Mucosa of stomach (tissue), 1 donor: ENCODE data around the gene MEGF6.

ENCODE experiments used
- H3K27me3 ChIP-seq: one replicate; pipeline ENCODE4 v1.7.0; 2013; ENCODE audit warnings: mild to moderate bottlenecking, low read length; ENCODE audit not compliant: control insufficient read depth, insufficient read depth
- H3K36me3 ChIP-seq: one replicate; pipeline ENCODE4 v1.7.0; 2013; ENCODE audit warnings: low read length; ENCODE audit not compliant: control insufficient read depth, insufficient read depth
- H3K4me1 ChIP-seq: one replicate; pipeline ENCODE4 v1.7.0; 2013; ENCODE audit warnings: mild to moderate bottlenecking, low read length; ENCODE audit not compliant: control insufficient read depth, insufficient read depth
- H3K4me3 ChIP-seq: one replicate; pipeline ENCODE4 v1.7.0; 2013; ENCODE audit warnings: low read length
- H3K9ac ChIP-seq: one replicate; pipeline ENCODE4 v1.7.0; 2013; ENCODE audit warnings: mild to moderate bottlenecking, low read length, moderate library complexity
- H3K9me3 ChIP-seq: one replicate; pipeline ENCODE4 v1.7.0; 2013; ENCODE audit warnings: mild to moderate bottlenecking, low read length, moderate library complexity; ENCODE audit not compliant: control insufficient read depth
- donor health status: Pancreatic carcinoma.

Gene MEGF6

GRCh38 chr1:3459940-3460671 is 151.2 kb downstream of the MEGF6 start:
- Histone ChIP-seq H3K9ac (peak overlapping the region; percentile 68), H3K4me3 (no peak overlapping the region), H3K4me1 (peaks cover 80% of the 10 kb centered on the region)

GRCh38 chr1:3459051-3459908 is 152.0 kb downstream of the MEGF6 start:
- peaks cover 80% of the 10 kb centered on the region for H3K4me1 ChIP-seq
- no peak overlapping the region for H3K4me3 ChIP-seq
- H3K9me3 ChIP-seq, result no peaks in the 10 kb centered on the region
- peaks cover 3% of the 10 kb centered on the region for H3K36me3 ChIP-seq
- no peaks in the 10 kb centered on the region for H3K27me3 ChIP-seq
- peak overlapping the region; percentile 68 for H3K9ac ChIP-seq

More at GRCh38 chr1:3459940-3460671, 151.2 kb downstream of the MEGF6 start:
- H3K27me3 ChIP-seq, result no peaks in the 10 kb centered on the region
- H3K9me3 ChIP-seq, result no peaks in the 10 kb centered on the region
- H3K36me3 ChIP-seq, result peaks cover 3% of the 10 kb centered on the region

GRCh38 chr1:3457910-3458883 is 153.1 kb downstream of the MEGF6 start:
- Histone ChIP-seq H3K36me3 (peaks cover 3% of the 10 kb centered on the region), H3K9me3 (no peaks in the 10 kb centered on the region), H3K9ac (peak overlapping the region; percentile 68), H3K4me1 (peaks cover 90% of the 10 kb centered on the region), H3K27me3 (no peaks in the 10 kb centered on the region), H3K4me3 (no peak overlapping the region)

- Histone ChIP-seq H3K36me3 (peaks cover 3% of the 10 kb centered on the region), H3K4me3 (peak overlapping the region; percentile 75), H3K4me1 (peaks cover 85% of the 10 kb centered on the region), H3K9ac (peak overlapping the region; percentile 78), H3K9me3 (no peaks in the 10 kb centered on the region), H3K27me3 (no peaks in the 10 kb centered on the region)
Measured at GRCh38 chr1:3456964-3457909, 154.1 kb downstream of the MEGF6 start.

- peak overlapping the region; percentile 75 for H3K4me3 ChIP-seq
- H3K36me3 ChIP-seq, result peaks cover 3% of the 10 kb centered on the region
- H3K9me3 ChIP-seq, result no peaks in the 10 kb centered on the region
- no peaks in the 10 kb centered on the region for H3K27me3 ChIP-seq
- peak overlapping the region; percentile 78 for H3K9ac ChIP-seq
- H3K4me1 ChIP-seq, result peaks cover 78% of the 10 kb centered on the region
Measured at GRCh38 chr1:3456449-3456963, 154.8 kb downstream of the MEGF6 start.

- no peaks in the 10 kb centered on the region for H3K36me3 ChIP-seq
- H3K4me3 ChIP-seq, result peak overlapping the region; percentile 75
- no peaks in the 10 kb centered on the region for H3K9me3 ChIP-seq
- peak overlapping the region; percentile 78 for H3K9ac ChIP-seq
- no peaks in the 10 kb centered on the region for H3K27me3 ChIP-seq
- peaks cover 71% of the 10 kb centered on the region for H3K4me1 ChIP-seq
Measured at GRCh38 chr1:3455670-3456448, 155.4 kb downstream of the MEGF6 start.

GRCh38 chr1:3454811-3455618 is 156.3 kb downstream of the MEGF6 start:
- Histone ChIP-seq H3K9ac (peak overlapping the region; percentile 78), H3K36me3 (no peaks in the 10 kb centered on the region), H3K4me3 (peak overlapping the region; percentile 75), H3K27me3 (no peaks in the 10 kb centered on the region), H3K4me1 (peaks cover 63% of the 10 kb centered on the region), H3K9me3 (no peaks in the 10 kb centered on the region)

- Histone ChIP-seq H3K9ac (peak within 1 kb of the TSS; percentile 78), H3K4me1 (peaks cover 54% of the 10 kb centered on the region), H3K36me3 (no peaks in the 10 kb centered on the region)
Measured at GRCh38 chr1:3453891-3454810, 157.2 kb downstream of the MEGF6 start, which contains the start of gene ARHGEF16. Gene ARHGEF16, plus strand, starts transcription at chr1:3454665. Its CDS starts 8,420 bp downstream, at chr1:3463085.

GRCh38 chr1:3453203-3453761 is 158.0 kb downstream of the MEGF6 start:
- H3K4me3 ChIP-seq, result no peak overlapping the region
- no peaks in the 10 kb centered on the region for H3K9me3 ChIP-seq
- H3K9ac ChIP-seq, result peak overlapping the region; percentile 29
- H3K27me3 ChIP-seq, result no peaks in the 10 kb centered on the region
- H3K4me1 ChIP-seq, result peaks cover 46% of the 10 kb centered on the region
- no peaks in the 10 kb centered on the region for H3K36me3 ChIP-seq

More at GRCh38 chr1:3453891-3454810, 157.2 kb downstream of the MEGF6 start, which contains the start of gene ARHGEF16:
- Histone ChIP-seq H3K27me3 (no peaks in the 10 kb centered on the region), H3K4me3 (peak within 1 kb of the TSS; percentile 75), H3K9me3 (no peaks in the 10 kb centered on the region)
